ENCODE measurements around the gene ZNF529. TPM values are rescaled to one million over a fixed set of nuclear protein-coding genes. Genes with fewer than 3 reads are reported as not detected.

The ZNF529 gene
- total and polyA plus RNA-seq, 2 of the 13 experiments (the other 11 are each of a cell fraction or from before 2014, with no cell fraction given) = 9.3 to 10.6 TPM

DNA sequence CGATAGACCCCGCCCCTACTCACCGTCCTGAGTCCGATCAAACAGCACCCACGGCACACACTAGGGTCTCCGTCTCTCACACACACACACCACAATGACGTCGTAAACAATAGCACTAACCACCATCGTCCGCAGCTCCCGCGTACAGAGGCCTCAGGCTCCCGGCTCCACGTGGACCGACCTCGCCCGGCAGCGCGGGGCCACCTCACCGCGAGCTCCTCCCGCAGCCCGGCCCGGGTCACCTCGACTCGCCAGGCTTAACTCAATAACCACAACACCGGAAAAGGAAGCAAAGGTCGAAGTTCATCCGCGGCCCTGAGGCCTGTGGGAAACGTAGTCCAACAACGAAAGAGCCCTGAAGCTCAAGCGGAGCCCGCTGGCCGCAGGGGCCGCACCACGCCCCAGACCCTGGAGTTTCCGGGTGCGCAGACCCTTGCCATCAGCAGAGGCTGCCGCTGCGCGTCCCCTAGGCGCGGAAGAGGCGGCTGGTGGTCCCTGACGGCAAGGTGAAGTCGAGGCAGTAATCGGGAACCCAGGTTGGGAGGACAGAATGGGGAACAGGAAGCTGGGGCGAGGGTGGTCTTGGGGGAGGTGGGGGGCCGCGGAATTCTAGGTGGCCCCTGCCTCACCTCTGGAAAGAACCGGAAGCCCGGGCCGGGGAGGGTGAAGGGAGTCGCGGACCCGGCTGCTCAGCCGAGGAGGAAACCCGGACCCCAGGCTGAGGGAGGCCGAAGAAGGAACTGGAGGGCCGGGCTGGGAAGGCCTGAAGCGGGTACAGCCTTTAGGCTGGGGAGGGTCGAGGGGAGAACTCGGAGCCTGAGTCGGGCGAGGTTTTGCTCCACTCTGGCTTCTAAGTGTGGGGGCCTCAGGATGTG lies at the start of gene ZNF529 (continued):
- 0 out of 2 replicates have a peak, but pooled peaks have one; percentile 21 for TF ChIP-seq SNAPC2 (CRISPR knock-in tag; IDR thresholded peaks at IDR 0.05)
- peak; percentile 92 for TF ChIP-seq YEATS2 (CRISPR knock-in tag; IDR thresholded peaks at IDR 0.05; ENCODE audit: borderline replicate concordance)
- no peak for TF ChIP-seq RBM22 (optimal IDR thresholded peaks at IDR 0.05; ENCODE audit: low read length)
- no peak; the same call in 1 of the 2 replicates for TF ChIP-seq ZNF350 (CRISPR knock-in tag; IDR thresholded peaks at IDR 0.05; ENCODE audit: borderline replicate concordance, low read depth)
- TF ChIP-seq ZNF460 (CRISPR knock-in tag; IDR thresholded peaks at IDR 0.05; ENCODE audit: borderline replicate concordance) = peak; percentile 22; the same call in 1 of the 2 replicates
- TF ChIP-seq ZNF232 (CRISPR knock-in tag; IDR thresholded peaks at IDR 0.05; ENCODE audit: borderline replicate concordance) = no peak; the same call in 1 of the 2 replicates
- no peak for TF ChIP-seq ZNF549 (CRISPR knock-in tag; IDR thresholded peaks at IDR 0.05)
- TF ChIP-seq, protein P1, sequence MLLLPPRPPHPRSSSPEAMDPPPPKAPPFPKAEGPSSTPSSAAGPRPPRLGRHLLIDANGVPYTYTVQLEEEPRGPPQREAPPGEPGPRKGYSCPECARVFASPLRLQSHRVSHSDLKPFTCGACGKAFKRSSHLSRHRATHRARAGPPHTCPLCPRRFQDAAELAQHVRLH (CRISPR knock-in tag; IDR thresholded peaks at IDR 0.05; ENCODE audit: borderline replicate concordance, low read depth) = no peak; the same call in 1 of the 2 replicates
- peak; percentile 73; the same call in 1 of the 2 replicates for TF ChIP-seq ZNF431 (CRISPR knock-in tag; IDR thresholded peaks at IDR 0.05; ENCODE audit: borderline replicate concordance, low read depth)
- TF ChIP-seq, protein P2, sequence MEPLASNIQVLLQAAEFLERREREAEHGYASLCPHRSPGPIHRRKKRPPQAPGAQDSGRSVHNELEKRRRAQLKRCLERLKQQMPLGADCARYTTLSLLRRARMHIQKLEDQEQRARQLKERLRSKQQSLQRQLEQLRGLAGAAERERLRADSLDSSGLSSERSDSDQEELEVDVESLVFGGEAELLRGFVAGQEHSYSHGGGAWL (CRISPR knock-in tag; IDR thresholded peaks at IDR 0.05) = peak; percentile 91
- TF ChIP-seq MIER3 (CRISPR knock-in tag; IDR thresholded peaks at IDR 0.05; ENCODE audit: borderline replicate concordance) = no peak; the same call in 1 of the 2 replicates
- TF ChIP-seq KMT2B (CRISPR knock-in tag; IDR thresholded peaks at IDR 0.05) = peak; percentile 99
- no peak for TF ChIP-seq ZNF260 (CRISPR knock-in tag; IDR thresholded peaks at IDR 0.05; ENCODE audit: borderline replicate concordance, low read depth)
- TF ChIP-seq, protein P3, sequence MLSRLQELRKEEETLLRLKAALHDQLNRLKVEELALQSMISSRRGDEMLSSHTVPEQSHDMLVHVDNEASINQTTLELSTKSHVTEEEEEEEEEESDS (CRISPR knock-in tag; IDR thresholded peaks at IDR 0.05; ENCODE audit: borderline replicate concordance) = no peak
- TF ChIP-seq, protein P4, sequence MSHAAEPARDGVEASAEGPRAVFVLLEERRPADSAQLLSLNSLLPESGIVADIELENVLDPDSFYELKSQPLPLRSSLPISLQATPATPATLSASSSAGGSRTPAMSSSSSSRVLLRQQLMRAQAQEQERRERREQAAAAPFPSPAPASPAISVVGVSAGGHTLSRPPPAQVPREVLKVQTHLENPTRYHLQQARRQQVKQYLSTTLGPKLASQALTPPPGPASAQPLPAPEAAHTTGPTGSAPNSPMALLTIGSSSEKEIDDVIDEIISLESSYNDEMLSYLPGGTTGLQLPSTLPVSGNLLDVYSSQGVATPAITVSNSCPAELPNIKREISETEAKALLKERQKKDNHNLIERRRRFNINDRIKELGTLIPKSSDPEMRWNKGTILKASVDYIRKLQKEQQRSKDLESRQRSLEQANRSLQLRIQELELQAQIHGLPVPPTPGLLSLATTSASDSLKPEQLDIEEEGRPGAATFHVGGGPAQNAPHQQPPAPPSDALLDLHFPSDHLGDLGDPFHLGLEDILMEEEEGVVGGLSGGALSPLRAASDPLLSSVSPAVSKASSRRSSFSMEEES (CRISPR knock-in tag; IDR thresholded peaks at IDR 0.05) = peak; percentile 85
- no peak for TF ChIP-seq HNRNPH1 (optimal IDR thresholded peaks at IDR 0.05; ENCODE audit: low read depth, low read length)
- TF ChIP-seq FOSL1 (CRISPR knock-in tag; IDR thresholded peaks at IDR 0.05; ENCODE audit: borderline replicate concordance) = no peak
- peak; percentile 89; the same call in 1 of the 2 replicates for TF ChIP-seq CCDC6 (CRISPR knock-in tag; IDR thresholded peaks at IDR 0.05)
- no peak for TF ChIP-seq MAFF (IDR thresholded peaks at IDR 0.05; ENCODE audit: low read depth, low read length)
- TF ChIP-seq THAP11 (CRISPR knock-in tag; IDR thresholded peaks at IDR 0.05) = peak; percentile 99
- TF ChIP-seq ZNF614 (CRISPR knock-in tag; IDR thresholded peaks at IDR 0.05; ENCODE audit: borderline replicate concordance) = peak; percentile 95
- peak in 1 of 2 experiments; percentile 19; a peak in 1 of 4 replicates for TF ChIP-seq NR2F1 (CRISPR knock-in tag; IDR thresholded peaks at IDR 0.05)

All from HepG2 (cell line).